GM21423 (cell line): ENCODE measurements around the gene LYPD6.
"Not testable (repeated sequence)": the region's sequence is repeated elsewhere in the genome, so short reads cannot be mapped to it uniquely, and the experiment has no call there.

ENCODE experiments used
- ATAC-seq: cut with Tn5 transposase; IDR thresholded peaks from one replicate; pipeline ENCODE4 v1.9.1; 2021; ENCODE audit warnings: mild to moderate bottlenecking, moderate library complexity; ENCODE audit not compliant: unreplicated experiment

The LYPD6 gene

DNA sequence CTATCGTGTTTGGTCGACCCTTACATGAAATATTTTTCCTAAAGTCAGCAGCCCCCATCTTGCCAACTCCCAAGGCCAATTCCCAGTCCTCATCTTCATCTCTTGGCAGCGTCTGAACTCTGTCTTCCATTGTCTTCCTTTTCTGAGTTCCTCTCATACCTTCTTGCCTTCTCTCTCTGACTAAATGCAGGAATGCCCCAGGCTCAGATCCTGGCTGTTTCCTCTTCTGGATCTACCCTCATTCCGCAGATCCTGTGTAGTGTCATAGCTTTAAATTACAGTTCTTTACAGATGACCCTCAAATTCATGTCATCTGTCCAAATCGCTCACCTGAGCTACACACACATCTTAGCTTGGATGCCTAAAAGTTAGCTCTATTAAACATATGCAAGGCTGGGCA, 162.5 kb downstream of the LYPD6 start:
- ATAC-seq, result no peak

GRCh38 chr2:149499204-149499603, 168.8 kb downstream of the LYPD6 start:
- ATAC-seq, result not testable (repeated sequence)

DNA sequence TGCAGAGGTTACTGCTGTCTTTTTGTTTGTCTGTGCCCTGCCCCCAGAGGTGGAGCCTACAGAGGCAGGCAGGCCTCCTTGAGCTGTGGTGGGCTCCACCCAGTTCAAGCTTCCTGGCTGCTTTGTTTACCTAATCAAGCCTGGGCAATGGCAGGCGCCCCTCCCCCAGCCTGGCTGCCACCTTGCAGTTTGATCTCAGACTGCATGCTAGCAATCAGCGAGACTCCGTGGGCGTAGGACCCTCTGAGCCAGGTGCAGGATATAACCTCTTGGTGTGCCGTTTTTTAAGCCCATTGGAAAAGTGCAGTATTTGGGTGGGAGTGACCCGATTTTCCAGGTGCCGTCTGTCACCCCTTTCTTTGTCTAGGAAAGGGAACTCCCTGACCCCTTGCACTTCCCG, 176.4 kb downstream of the LYPD6 start:
- ATAC-seq, result not testable (repeated sequence)

GRCh38 chr2:149507974-149508373, 177.6 kb downstream of the LYPD6 start:
- no peak for ATAC-seq

- ATAC-seq, result no peak
Measured at GRCh38 chr2:149513461-149513860, 183.1 kb downstream of the LYPD6 start.
